ENCODE data around the gene LCE3E. TPM values are rescaled to one million over a fixed set of nuclear protein-coding genes. Genes with fewer than 3 reads are reported as not detected.

LCE3E gene
- total RNA-seq, 2 donors from 2014 or later: not detected

GRCh38 chr1:152537496-152537895, 29.1 kb downstream of the LCE3E start:
- Histone ChIP-seq H3K4me3 (no peak overlapping the region), H3K27ac (no peak overlapping the region), H3K36me3 (no peaks in the 10 kb centered on the region), H3K9me3 (no peaks in the 10 kb centered on the region), H3K27me3 (replicated peaks; ENCODE audit: insufficient read depth) (no peaks in the 10 kb centered on the region), H3K4me1 (replicated peaks) (no peaks in the 10 kb centered on the region)
- no peak for TF ChIP-seq CTCF (IDR thresholded peaks at IDR 0.05)
- no peak for TF ChIP-seq POLR2A (IDR thresholded peaks at IDR 0.05)
- TF ChIP-seq POLR2AphosphoS5 (IDR thresholded peaks at IDR 0.05): no peak
- WGBS: 39% methylated on average over 4 of the region's 4 CpGs
- no peak for DNase-seq (ENCODE audit: low spot score)
- intact Hi-C loops (cut with DNase I): no loop called here

GRCh38 chr1:152535774-152536173, 30.8 kb downstream of the LCE3E start:
- no peaks in the 10 kb centered on the region for H3K4me1 ChIP-seq (replicated peaks)
- no peak overlapping the region for H3K27ac ChIP-seq
- no peak for DNase-seq (ENCODE audit: low spot score)
- TF ChIP-seq POLR2AphosphoS5 (IDR thresholded peaks at IDR 0.05) (no peak), CTCF (IDR thresholded peaks at IDR 0.05) (no peak), POLR2A (IDR thresholded peaks at IDR 0.05) (no peak)
- WGBS: 71% methylated on average over 3 of the region's 3 CpGs
- no peaks in the 10 kb centered on the region for H3K27me3 ChIP-seq (replicated peaks; ENCODE audit: insufficient read depth)
- intact Hi-C loops (cut with DNase I): no loop called here
- H3K9me3 ChIP-seq: no peaks in the 10 kb centered on the region
- no peaks in the 10 kb centered on the region for H3K36me3 ChIP-seq
- H3K4me3 ChIP-seq: no peak overlapping the region

GRCh38 chr1:152533327-152533938, 33.1 kb downstream of the LCE3E start:
- DNase-seq (ENCODE audit: low spot score): no peak
- no peaks in the 10 kb centered on the region for H3K4me1 ChIP-seq (replicated peaks)
- no peaks in the 10 kb centered on the region for H3K27me3 ChIP-seq (replicated peaks; ENCODE audit: insufficient read depth)
- TF ChIP-seq CTCF (IDR thresholded peaks at IDR 0.05): no peak
- no peak for TF ChIP-seq POLR2A (IDR thresholded peaks at IDR 0.05)
- no peak for TF ChIP-seq POLR2AphosphoS5 (IDR thresholded peaks at IDR 0.05)
- 42% methylated on average over 7 of the region's 7 CpGs for WGBS
- no peak overlapping the region for H3K4me3 ChIP-seq
- no peaks in the 10 kb centered on the region for H3K36me3 ChIP-seq
- intact Hi-C loops (cut with DNase I): no loop called here
- H3K27ac ChIP-seq: no peak overlapping the region
- H3K9me3 ChIP-seq: no peaks in the 10 kb centered on the region

GRCh38 chr1:152525080-152525641, 41.4 kb downstream of the LCE3E start:
- no peaks in the 10 kb centered on the region for H3K9me3 ChIP-seq
- TF ChIP-seq POLR2AphosphoS5 (IDR thresholded peaks at IDR 0.05) (no peak), POLR2A (IDR thresholded peaks at IDR 0.05) (no peak), CTCF (IDR thresholded peaks at IDR 0.05) (no peak)
- no peak overlapping the region for H3K27ac ChIP-seq
- no peak overlapping the region for H3K4me3 ChIP-seq
- H3K4me1 ChIP-seq (replicated peaks): no peaks in the 10 kb centered on the region
- intact Hi-C loops (cut with DNase I): no loop called here
- DNase-seq (ENCODE audit: low spot score): no peak
- H3K27me3 ChIP-seq (replicated peaks; ENCODE audit: insufficient read depth): no peaks in the 10 kb centered on the region
- WGBS: 26% methylated on average over 1 of the region's 1 CpG
- H3K36me3 ChIP-seq: no peaks in the 10 kb centered on the region

GRCh38 chr1:152520561-152521090, 46.0 kb downstream of the LCE3E start:
- Histone ChIP-seq H3K9me3 (no peaks in the 10 kb centered on the region), H3K27me3 (replicated peaks; ENCODE audit: insufficient read depth) (peaks cover 11% of the 10 kb centered on the region), H3K4me3 (no peak overlapping the region), H3K36me3 (no peaks in the 10 kb centered on the region), H3K27ac (no peak overlapping the region), H3K4me1 (replicated peaks) (no peaks in the 10 kb centered on the region)
- intact Hi-C loops (cut with DNase I): no loop called here
- TF ChIP-seq POLR2A (IDR thresholded peaks at IDR 0.05) (no peak), POLR2AphosphoS5 (IDR thresholded peaks at IDR 0.05) (no peak), CTCF (IDR thresholded peaks at IDR 0.05) (no peak)
- no peak for DNase-seq (ENCODE audit: low spot score)
- 49% methylated on average over 4 of the region's 4 CpGs for WGBS

All from prostate gland (tissue), 2 donors.